GM12891 (cell line): ENCODE measurements around the gene TEAD1.

ENCODE experiments used
- PAX5 ChIP-seq: IDR thresholded peaks from 2 replicates; pipeline ENCODE4 v1.6.1; 2011; ENCODE audit warnings: low read length, moderate library complexity, mild to moderate bottlenecking; ENCODE audit not compliant: insufficient read depth, severe bottlenecking
- POLR2A ChIP-seq: IDR thresholded peaks from 2 replicates; pipeline ENCODE4 v1.6.1; 2011; ENCODE audit warnings: low read depth, low read length, control low read depth
- POLR2AphosphoS5 ChIP-seq: IDR thresholded peaks from 2 replicates; pipeline ENCODE4 v1.6.1; 2011; ENCODE audit warnings: low read depth, low read length, control low read depth
- POU2F2 ChIP-seq: IDR thresholded peaks from 2 replicates; pipeline ENCODE4 v1.6.1; 2011; ENCODE audit warnings: low read depth, mild to moderate bottlenecking, control low read depth, low read length, moderate library complexity
- TAF1 ChIP-seq: IDR thresholded peaks from 2 replicates; pipeline ENCODE4 v1.6.1; 2011; ENCODE audit warnings: low read depth, low read length, control low read depth

DNA sequence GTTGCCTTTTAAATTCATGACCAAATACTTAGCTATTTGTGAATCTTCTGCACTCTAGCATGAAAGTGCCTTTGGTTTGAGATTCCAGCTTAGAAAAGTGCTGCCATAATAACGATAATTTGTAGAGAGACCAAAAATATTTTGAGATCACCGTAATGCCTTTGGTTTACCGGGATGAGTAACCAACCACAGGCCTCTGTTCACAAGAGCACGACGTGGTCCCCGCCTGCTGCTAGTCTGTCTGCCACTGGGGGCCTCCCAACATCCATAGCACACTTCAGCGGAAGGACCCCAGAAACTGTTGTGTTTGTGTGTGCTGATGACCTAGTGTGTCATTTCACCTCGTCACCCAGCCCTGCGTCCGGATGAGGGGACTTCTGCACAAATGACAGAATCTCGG, 267.9 kb downstream of the TEAD1 start:
- TF ChIP-seq PAX5, result no peak
- no peak for TF ChIP-seq POLR2AphosphoS5
- no peak for TF ChIP-seq POLR2A
- TF ChIP-seq TAF1, result no peak
- no peak for TF ChIP-seq POU2F2
